Measurements from ENCODE around the gene SETX.

GRCh38 chr9:132233138-132233537, 121.6 kb downstream of the SETX start:
- TF ChIP-seq FOXP2 (optimal IDR thresholded peaks at IDR 0.05; ENCODE audit: control extremely low read depth, extremely low read length, insufficient read depth): no peak
- no peak for TF ChIP-seq POLR2AphosphoS5 (IDR thresholded peaks at IDR 0.05; ENCODE audit: borderline replicate concordance, low read depth, low read length)
- TF ChIP-seq EZH2 (IDR thresholded peaks at IDR 0.05): no peak

Data from SK-N-MC (cell line).